Dendritic cell treated with granulocyte-macrophage colony-stimulating factor and Interleukin-4, amounts not matched to agents 40 ng/mL and 50 ng/mL, for 4 days (primary cell): Measurements from ENCODE around the gene NCCRP1.

Experiments used
- H3K27ac Mint-ChIP-seq: one replicate; pipeline ENCODE4 v1.8.0; 2022; ENCODE audit warnings: mild to moderate bottlenecking, mixed read lengths
- H3K27me3 Mint-ChIP-seq: one replicate; pipeline ENCODE4 v1.8.0; 2022; ENCODE audit warnings: mild to moderate bottlenecking, mixed read lengths
- H3K36me3 Mint-ChIP-seq: one replicate; pipeline ENCODE4 v1.8.0; 2022; ENCODE audit warnings: low read depth, mixed read lengths
- H3K4me1 Mint-ChIP-seq: one replicate; pipeline ENCODE4 v1.8.0; 2022; ENCODE audit warnings: low read depth, mixed read lengths
- H3K4me3 Mint-ChIP-seq: one replicate; pipeline ENCODE4 v1.8.0; 2022; ENCODE audit warnings: mild to moderate bottlenecking, moderate library complexity, mixed read lengths
- H3K9me3 Mint-ChIP-seq: one replicate; pipeline ENCODE4 v1.8.0; 2022; ENCODE audit warnings: mixed read lengths
- intact Hi-C: fragments of 100-400 bp; cut with micrococcal nuclease; formaldehyde crosslinking; loops from one replicate; pipeline ENCODE4 v1.15.0; 2022

The NCCRP1 gene

DNA sequence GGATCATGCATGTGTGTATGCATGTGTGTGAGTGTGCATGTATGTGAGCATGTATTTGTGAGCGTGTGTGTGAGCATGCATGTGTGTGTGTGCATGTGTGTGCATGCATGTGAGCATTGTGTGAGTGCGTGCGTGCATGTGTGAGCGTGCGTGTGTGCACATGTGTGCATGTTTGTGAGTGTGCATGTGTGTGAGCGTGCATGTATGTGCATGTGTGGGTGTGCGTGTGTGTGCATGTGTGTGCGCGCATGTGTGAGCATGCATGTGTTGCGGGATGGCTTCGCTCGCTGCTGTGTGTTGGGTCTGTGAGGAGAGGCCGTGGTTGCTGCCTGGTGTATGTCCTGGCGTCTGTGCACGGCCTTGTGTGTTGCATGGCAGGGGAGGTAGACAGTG is 38.8 kb upstream of the NCCRP1 start:
- Mint-ChIP-seq H3K4me3 (no peak overlapping the region), H3K27ac (no peak overlapping the region), H3K4me1 (peaks cover 25% of the 10 kb centered on the region), H3K36me3 (peaks cover 20% of the 10 kb centered on the region), H3K27me3 (no peaks in the 10 kb centered on the region), H3K9me3 (no peaks in the 10 kb centered on the region)
- intact Hi-C loops = no loop called here

DNA sequence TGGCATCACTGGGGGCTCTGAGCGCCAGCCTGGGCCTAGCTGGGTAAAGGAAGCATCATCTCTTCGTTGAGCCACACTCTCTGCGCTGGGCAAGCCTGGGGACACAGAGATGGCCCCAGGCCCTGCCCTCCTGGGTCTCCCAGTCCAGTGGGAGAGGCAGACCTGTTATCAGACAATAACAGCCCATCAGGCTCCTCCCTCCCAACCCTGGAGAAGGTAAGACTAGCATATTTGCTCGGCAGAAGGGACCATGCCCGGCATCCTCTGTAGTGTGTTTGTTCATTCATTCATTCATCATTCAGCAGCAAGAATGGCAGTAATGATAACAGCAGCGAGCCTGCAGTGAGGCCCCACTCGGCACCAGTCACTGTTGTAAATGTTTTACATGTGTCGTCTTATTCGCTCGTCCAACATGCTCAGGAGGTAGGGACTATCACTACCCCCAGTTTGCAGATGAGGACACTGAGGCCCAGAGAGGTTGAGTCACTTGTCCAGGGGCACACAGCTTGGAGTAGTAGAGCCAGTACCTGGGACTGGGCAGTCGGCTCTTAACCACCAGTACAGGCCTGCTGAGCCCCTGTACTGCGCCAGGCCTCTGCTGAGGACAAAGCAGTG is 38.0 kb upstream of the NCCRP1 start:
- no peak overlapping the region for H3K27ac Mint-ChIP-seq
- H3K4me1 Mint-ChIP-seq = peaks cover 25% of the 10 kb centered on the region

DNA sequence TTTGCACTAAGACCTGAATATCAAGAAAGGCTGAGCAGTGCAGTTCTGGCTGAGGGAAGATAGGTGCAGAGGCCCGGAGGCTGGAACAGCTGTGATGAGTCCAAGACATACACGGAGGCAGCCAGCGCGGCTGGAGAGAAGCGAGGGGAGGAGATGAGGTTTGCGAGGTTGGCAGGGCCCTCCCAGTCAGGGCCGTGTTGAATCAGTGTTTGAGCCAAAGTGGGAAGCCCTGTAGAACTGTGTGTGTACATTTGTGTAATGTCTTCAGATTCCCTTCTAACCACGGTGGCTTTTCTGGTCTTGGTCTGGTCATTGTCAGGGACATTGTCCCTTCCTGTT is 36.3 kb upstream of the NCCRP1 start:
- peak overlapping the region; percentile 52 for H3K27ac Mint-ChIP-seq
- H3K36me3 Mint-ChIP-seq = peaks cover 11% of the 10 kb centered on the region
- H3K27me3 Mint-ChIP-seq = no peaks in the 10 kb centered on the region
- intact Hi-C loops = no loop called here
- no peak overlapping the region for H3K4me3 Mint-ChIP-seq
- no peaks in the 10 kb centered on the region for H3K9me3 Mint-ChIP-seq
- H3K4me1 Mint-ChIP-seq = peaks cover 25% of the 10 kb centered on the region

More for the DNA sequence above, 38.0 kb upstream of the NCCRP1 start:
- Mint-ChIP-seq H3K9me3 (no peaks in the 10 kb centered on the region), H3K4me3 (no peak overlapping the region), H3K27me3 (no peaks in the 10 kb centered on the region), H3K36me3 (peaks cover 17% of the 10 kb centered on the region)
- intact Hi-C loops = no loop called here

DNA sequence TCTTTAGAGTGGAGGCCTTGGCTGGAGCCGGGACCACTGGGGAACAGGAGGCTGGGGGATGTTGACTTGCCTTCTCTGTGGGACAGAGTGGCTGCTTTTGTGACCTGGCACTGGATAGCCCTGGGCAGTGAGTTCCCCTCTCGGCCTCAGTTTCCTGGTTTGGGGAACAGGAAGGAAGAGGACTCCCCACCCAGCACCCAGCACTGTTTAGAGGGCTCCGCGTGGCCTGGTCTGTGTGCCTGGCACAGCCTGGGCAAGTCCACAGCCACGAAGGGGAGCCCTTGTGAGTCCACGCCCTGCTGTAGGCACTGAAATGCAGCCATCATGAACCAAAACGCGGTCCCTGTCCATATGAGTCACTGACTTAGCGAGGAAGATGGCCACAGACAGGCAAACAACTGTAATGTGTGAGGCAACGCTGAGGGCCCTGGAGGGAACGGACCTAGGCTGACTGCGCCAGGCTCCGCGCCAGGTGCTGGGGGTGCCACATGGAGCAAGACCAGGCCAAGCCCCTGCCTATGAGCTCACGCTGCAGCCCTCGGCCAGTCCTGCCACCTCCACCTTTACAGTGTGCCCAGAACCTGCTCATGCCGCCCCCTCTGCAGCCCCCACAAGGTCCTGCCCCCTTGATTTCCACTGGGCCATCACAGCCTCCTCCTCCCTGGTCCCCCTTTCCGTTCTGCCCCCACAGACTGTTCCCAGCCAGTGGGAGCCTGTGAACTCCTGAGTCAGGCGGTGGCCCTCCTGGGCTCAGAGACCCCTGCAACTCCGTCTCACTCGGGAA is 35.7 kb upstream of the NCCRP1 start:
- Mint-ChIP-seq H3K27ac (peak overlapping the region; percentile 52), H3K4me1 (peaks cover 25% of the 10 kb centered on the region), H3K4me3 (no peak overlapping the region), H3K36me3 (peaks cover 11% of the 10 kb centered on the region), H3K27me3 (no peaks in the 10 kb centered on the region), H3K9me3 (no peaks in the 10 kb centered on the region)
- intact Hi-C loops = no loop called here

DNA sequence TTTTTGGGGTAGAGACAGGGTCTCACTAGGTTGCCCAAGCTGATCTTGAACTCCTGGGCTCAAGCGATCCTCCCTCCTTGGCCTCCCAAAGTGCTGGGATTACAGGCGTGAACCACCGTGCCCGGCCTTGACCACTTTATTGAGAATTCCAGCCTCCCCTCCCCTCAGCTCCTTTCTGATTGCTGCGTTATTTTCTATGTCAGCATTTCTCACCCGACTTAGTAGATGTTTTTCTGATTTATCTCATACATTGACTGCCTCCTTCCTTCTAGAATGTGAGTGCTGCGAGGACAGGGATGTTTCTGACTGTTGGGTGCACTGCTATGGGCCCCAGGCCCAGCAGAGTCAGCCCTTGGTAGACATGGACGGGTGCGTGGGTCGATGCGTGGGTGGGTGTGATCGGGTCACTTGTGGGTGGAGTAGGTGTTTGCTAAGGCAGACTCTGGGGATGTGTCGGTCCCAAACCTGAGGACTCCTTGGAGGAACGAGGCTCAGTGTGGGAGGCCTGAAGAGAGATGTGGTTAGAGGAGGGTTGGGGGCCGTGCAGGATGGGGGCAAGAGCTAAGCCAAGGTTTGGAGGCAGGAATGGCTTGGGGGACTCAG is 34.2 kb upstream of the NCCRP1 start:
- Mint-ChIP-seq H3K27me3 (no peaks in the 10 kb centered on the region), H3K27ac (no peak overlapping the region), H3K4me1 (peaks cover 25% of the 10 kb centered on the region), H3K9me3 (no peaks in the 10 kb centered on the region), H3K4me3 (no peak overlapping the region), H3K36me3 (peaks cover 11% of the 10 kb centered on the region)
- intact Hi-C loops = no loop called here

DNA sequence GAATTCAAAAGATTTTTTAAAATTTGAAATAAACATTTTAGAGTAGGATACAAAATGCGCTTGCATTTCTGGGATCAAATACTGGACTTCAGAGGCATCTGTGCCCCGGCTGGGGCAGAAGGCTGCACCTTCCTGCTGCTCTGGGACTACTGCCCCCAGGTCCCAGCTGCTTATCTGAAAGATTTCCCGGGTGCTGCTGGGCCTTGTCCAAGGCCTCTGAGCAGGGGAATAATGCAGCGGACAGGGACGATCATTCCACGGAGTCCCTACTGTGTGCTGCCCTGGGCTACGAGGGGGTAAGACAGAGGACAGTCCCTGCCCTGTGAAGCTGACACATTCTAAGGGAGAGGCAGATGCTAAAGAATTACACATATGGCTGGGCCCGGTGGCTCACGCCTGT is 33.1 kb upstream of the NCCRP1 start:
- Mint-ChIP-seq H3K4me3 (no peak overlapping the region), H3K4me1 (peaks cover 25% of the 10 kb centered on the region), H3K9me3 (no peaks in the 10 kb centered on the region), H3K27me3 (no peaks in the 10 kb centered on the region), H3K27ac (no peak overlapping the region), H3K36me3 (peaks cover 15% of the 10 kb centered on the region)
- intact Hi-C loops = no loop called here

DNA sequence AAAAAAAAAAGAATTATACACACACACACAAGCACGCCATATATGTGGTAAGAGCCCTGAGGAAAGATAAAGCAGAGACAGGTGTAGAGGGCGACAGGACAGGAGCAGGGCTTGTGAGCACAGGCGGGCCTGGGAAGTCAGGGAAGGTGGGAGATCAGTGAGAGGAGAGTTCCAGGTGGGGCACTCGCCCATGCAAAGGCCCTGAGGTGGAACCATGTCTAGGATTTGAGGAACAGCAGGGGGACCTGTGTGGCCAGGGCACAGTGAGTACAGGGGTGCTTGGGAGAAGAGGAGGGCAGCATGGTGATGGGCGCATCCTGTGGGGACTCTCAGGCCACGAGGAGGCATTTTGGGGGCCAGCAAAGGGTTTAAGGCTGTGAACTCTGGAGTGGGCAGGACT is 32.5 kb upstream of the NCCRP1 start:
- H3K27me3 Mint-ChIP-seq = no peaks in the 10 kb centered on the region
- peaks cover 16% of the 10 kb centered on the region for H3K36me3 Mint-ChIP-seq
- no peak overlapping the region for H3K27ac Mint-ChIP-seq
- H3K4me3 Mint-ChIP-seq = no peak overlapping the region
- intact Hi-C loops = no loop called here
- H3K4me1 Mint-ChIP-seq = peaks cover 25% of the 10 kb centered on the region
- no peaks in the 10 kb centered on the region for H3K9me3 Mint-ChIP-seq

DNA sequence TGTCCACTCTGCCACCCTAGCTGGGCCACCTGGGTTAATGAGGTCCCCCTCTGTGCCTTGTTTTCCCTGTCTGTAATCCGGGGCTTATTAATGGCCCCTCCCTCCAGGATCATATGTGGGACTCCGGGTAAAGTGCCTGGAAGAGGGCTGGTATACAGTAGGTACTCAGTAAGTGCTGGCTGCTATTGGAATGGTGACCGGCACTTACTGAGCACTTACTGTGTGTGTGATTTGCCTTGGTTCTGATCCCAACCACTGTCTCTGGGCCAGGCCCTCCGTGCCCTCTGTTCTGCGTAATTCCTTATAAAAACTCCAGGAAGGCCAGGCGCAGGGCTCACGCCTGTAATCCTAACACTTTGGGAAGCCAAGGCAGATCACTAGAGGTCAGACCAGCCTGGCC is 30.9 kb upstream of the NCCRP1 start:
- no peak overlapping the region for H3K27ac Mint-ChIP-seq
- H3K27me3 Mint-ChIP-seq = no peaks in the 10 kb centered on the region
- peaks cover 26% of the 10 kb centered on the region for H3K36me3 Mint-ChIP-seq
- H3K4me1 Mint-ChIP-seq = peaks cover 16% of the 10 kb centered on the region
- intact Hi-C loops = no loop called here
- H3K9me3 Mint-ChIP-seq = no peaks in the 10 kb centered on the region
- no peak overlapping the region for H3K4me3 Mint-ChIP-seq

DNA sequence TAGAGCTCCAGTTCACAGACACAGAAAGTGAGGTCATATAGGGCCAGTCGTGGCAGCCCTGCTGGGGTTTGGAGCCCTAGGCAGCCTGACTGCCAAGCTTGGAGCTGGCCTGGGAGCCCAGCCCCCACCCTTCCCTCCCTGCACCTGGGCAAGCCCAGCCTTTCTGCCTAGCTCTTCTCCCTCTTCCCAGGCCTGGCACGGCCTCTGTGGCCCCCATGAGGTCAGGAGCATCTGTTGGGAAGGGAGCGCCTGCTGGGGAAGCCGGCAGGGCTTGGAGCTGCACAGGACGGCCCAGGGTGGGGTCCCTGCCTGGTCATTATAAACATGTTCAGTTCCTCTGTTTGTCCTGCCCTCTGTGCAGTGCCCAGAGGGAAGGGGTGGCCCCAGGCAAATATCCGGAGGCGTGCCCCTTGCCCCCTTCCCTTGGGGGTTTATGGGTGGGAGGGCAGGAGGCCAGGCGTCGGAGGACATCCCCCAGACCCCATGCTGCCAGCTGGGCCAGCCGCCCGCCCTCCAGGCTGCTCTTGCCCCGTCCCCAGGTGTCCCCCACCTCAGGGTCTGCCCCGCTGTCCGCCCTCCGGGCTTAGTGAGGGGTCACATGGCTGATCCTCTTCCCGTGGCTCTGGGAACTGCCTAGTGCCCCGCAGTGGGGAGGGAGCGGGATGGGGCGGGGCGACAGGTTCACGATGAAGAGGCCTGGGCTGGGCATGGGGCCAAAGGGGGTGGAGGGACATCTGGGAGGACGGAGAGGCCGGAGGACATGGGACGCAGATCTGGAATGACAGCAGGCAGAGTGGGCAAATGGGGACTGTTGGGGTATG is 30.0 kb upstream of the NCCRP1 start:
- Mint-ChIP-seq H3K36me3 (peaks cover 35% of the 10 kb centered on the region), H3K9me3 (no peaks in the 10 kb centered on the region), H3K27ac (no peak overlapping the region), H3K27me3 (no peaks in the 10 kb centered on the region), H3K4me1 (peaks cover 7% of the 10 kb centered on the region), H3K4me3 (no peak overlapping the region)
- intact Hi-C loops = no loop called here

DNA sequence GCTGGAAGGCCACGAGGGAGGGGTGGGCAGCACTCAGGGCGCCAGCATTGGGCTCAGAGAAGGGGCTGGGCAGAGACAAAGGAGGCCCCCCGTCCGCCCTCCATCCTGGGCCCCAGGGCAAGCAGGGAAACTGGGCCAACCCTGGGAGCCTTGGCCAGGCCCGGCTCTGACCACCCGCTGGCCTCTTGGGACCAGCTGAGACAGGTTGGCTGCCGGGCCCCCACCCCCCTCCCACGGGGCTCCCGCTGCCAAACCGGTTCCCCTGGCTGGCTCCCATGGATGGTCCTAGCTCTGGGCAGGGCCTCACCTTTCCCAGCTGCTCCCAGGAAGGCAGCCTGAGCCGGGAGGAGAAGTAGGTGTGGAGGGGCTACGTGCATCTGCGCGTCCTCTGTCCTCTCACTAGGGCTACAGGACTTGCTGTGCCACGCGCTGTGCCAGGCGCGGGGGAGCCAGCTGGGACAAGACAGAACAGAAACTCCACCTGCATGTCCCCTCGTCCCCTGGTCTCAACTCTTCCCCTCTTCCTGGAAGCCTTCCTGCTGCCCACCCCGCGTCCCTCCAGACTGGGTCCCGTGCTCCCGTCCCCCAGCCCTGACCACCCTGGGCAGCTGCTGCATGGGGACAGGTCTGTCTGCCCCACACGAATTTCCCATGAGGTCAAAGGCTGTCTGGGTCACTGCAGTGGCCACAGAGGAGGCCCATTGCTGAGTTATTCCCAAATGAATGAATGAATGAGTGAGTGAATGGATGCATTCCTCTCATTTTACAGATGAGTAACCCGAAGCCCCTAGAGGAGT is 29.1 kb upstream of the NCCRP1 start:
- Mint-ChIP-seq H3K4me3 (no peak overlapping the region), H3K9me3 (no peaks in the 10 kb centered on the region), H3K36me3 (peaks cover 41% of the 10 kb centered on the region), H3K4me1 (peaks cover 3% of the 10 kb centered on the region), H3K27ac (no peak overlapping the region), H3K27me3 (no peaks in the 10 kb centered on the region)
- intact Hi-C loops = no loop called here

DNA sequence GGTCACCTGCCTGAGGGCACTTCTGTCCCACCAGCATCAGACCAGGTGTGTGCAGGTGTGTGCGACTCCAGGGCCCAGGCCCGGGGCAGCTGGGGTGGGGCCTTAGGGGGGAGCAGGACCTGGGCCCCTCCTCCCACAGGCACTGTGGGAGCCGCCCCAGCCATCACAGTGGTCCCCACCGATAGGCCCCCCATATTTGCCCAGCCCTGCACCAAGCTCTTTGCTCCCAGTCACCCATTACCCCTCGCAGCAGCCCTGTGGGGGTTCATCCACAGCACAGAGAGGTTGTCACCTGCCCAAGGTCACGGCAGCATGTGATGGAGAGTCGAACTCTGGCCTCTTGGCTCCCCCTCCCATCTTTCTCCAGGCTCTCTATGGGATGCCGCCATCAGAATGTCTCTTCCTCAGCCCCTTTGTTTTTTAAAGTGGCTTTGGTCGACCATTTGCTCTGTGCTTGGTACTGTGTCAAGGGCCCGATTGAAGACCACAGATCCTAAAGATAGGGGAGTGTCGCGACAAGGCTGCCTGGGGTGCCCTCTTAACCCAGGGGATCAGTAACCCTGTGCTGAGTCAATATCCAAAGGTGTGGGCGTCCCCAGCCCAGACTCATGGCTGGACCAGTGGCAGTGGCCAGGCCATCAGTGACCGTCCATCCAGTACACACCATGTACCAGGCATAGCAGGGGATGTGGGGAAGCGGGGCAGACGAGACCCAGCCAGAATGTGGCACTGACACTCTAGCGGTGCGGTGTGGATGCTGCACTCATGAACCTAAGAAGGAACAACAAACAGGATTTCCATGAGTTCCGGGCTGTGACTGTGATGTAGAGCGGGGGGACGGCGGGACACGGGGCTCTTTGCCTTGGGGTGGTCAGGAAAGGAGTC is 28.3 kb upstream of the NCCRP1 start:
- Mint-ChIP-seq H3K4me3 (no peak overlapping the region), H3K27ac (no peak overlapping the region), H3K36me3 (peaks cover 49% of the 10 kb centered on the region), H3K4me1 (no peaks in the 10 kb centered on the region), H3K27me3 (no peaks in the 10 kb centered on the region), H3K9me3 (no peaks in the 10 kb centered on the region)
- intact Hi-C loops = no loop called here

DNA sequence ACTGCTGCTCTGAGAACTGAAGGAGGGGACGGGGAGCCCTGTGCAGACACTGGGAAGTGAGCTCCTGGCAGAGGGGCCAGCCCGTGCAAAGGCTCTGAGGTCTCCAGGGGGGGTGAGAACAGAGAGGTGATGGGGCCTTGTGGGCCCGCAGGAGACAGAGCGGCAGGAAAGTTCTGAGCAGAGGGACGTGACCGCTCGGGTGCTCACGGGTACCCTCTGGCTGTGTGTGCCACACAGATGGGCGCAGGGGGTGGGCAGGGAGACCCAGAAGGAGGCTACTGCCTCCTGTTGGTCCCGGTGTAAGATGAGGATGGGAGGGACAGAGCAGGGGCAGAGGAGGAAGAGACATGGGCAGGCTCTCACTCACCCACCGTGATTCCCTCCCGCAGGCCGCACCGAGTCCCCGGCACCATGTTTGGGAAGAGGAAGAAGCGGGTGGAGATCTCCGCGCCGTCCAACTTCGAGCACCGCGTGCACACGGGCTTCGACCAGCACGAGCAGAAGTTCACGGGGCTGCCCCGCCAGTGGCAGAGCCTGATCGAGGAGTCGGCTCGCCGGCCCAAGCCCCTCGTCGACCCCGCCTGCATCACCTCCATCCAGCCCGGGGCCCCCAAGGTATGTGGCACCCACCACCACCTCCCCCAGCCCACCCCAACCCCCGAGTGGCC is 27.5 kb upstream of the NCCRP1 start:
- Mint-ChIP-seq H3K9me3 (no peaks in the 10 kb centered on the region), H3K27ac (no peak overlapping the region), H3K27me3 (no peaks in the 10 kb centered on the region), H3K4me1 (no peaks in the 10 kb centered on the region), H3K36me3 (peaks cover 57% of the 10 kb centered on the region), H3K4me3 (no peak overlapping the region)
- intact Hi-C loops = no loop called here
